ENCODE data around the gene DCLK2. TPM values are rescaled to one million over a fixed set of nuclear protein-coding genes. Genes with fewer than 3 reads are reported as not detected.

Gene DCLK2
- total and polyA plus RNA-seq, 2 of the 8 experiments (the other 6 are each of a cell fraction or from before 2014, with no cell fraction given): 0.32 to 0.37 TPM

DNA sequence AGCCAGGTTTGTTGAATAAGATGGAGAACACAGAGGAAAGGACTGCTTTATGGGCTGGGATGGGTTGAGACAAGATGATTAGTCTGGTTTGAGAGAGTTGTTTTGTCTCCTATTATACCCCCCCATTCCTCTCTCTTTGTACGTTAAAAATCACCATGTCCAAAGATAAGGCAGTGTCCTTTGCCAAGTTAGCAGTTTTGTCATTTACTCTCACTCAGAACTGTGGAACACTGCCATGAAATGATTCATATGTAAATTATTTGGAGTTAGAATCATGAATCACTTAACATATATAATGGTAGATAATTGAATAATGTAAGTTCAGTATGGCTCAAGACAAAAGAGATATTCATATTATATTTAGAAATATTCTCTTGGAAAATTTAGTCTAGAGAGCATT lies 151.3 kb downstream of the DCLK2 start (continued):
- TF ChIP-seq BRCA1 (IDR thresholded peaks at IDR 0.05; ENCODE audit: low read depth, low read length) (no peak), RNF2 (IDR thresholded peaks at IDR 0.05; ENCODE audit: borderline replicate concordance, low read depth, low read length, missing control alignments, poor library complexity, severe bottlenecking) (no peak)
